PC-3 (cell line): ENCODE data around the gene SOX18. TPM values are rescaled to one million over a fixed set of nuclear protein-coding genes. Genes with fewer than 3 reads are reported as not detected.

Experiments
- ATAC-seq: fragments of 200-7000 bp; cut with Tn5 transposase; 2 replicates; pipeline ENCODE4 v1.9.1; 2020; ENCODE audit warnings: mild to moderate bottlenecking, moderate library complexity
- BruUV-seq: library from RNA; stranded (reverse); fragments of 400-500 nt; replicated peaks from 2 replicates; lab custom pipeline; 2021; lab: Mats Ljungman, UMichigan
- CTCF ChIA-PET: fragments of 300-600 bp; sonication (Branson Sonifier 250); formaldehyde crosslinking; loops from one replicate; lab custom pipeline; 2022; ENCODE audit warnings: antibody characterized with exemption; lab: Charles Lee
- POLR2A ChIA-PET: fragments of 300-600 bp; sonication (Branson Sonifier 250); formaldehyde crosslinking; loops from one replicate; lab custom pipeline; 2022; ENCODE audit warnings: antibody characterized with exemption; ENCODE audit not compliant: unreplicated experiment; lab: Charles Lee
- DNase-seq: peaks from one replicate; pipeline ENCODE4 v3.0.0-alpha.2; 2015
- H2AFZ ChIP-seq: fragments of 300-600 bp; sonication (generic); 2 replicates; pipeline ENCODE4 v1.6.0; 2016; ENCODE audit warnings: antibody characterized with exemption, low read length
- H3F3A ChIP-seq: fragments of 300-600 bp; sonication (generic); one replicate; pipeline ENCODE4 v1.6.0; 2017; ENCODE audit warnings: antibody characterized with exemption, low read length, control low read depth, mild to moderate bottlenecking; ENCODE audit not compliant: unreplicated experiment
- H3K27ac ChIP-seq: fragments of 300-600 bp; sonication (generic); 2 replicates; pipeline ENCODE4 v1.5.1; 2016; ENCODE audit warnings: mild to moderate bottlenecking, low read length
- H3K27me3 ChIP-seq: fragments of 300-600 bp; sonication (generic); 2 replicates; pipeline ENCODE4 v1.6.1; 2016; ENCODE audit warnings: low read length, mixed read lengths
- H3K36me3 ChIP-seq: fragments of 300-600 bp; sonication (generic); 2 replicates; pipeline ENCODE4 v1.6.1; 2016; ENCODE audit warnings: low read depth, mixed run types, low read length, mixed read lengths
- H3K4me1 ChIP-seq: fragments of 300-600 bp; sonication (generic); 2 replicates; pipeline ENCODE4 v1.5.1; 2016; ENCODE audit warnings: low read length; ENCODE audit not compliant: insufficient read depth
- H3K4me2 ChIP-seq: fragments of 300-600 bp; sonication (generic); 2 replicates; pipeline ENCODE4 v1.6.0; 2016; ENCODE audit warnings: low read length
- H3K4me3 ChIP-seq: fragments of 300-600 bp; sonication (generic); 2 replicates; pipeline ENCODE4 v1.5.1; 2016; ENCODE audit warnings: mild to moderate bottlenecking, low read length, mixed read lengths
- H3K79me2 ChIP-seq: fragments of 300-600 bp; sonication (generic); 2 replicates; pipeline ENCODE4 v1.6.1; 2017; ENCODE audit warnings: low read length, mixed read lengths
- H3K9ac ChIP-seq: fragments of 300-600 bp; sonication (generic); 2 replicates; pipeline ENCODE4 v1.6.0; 2016; ENCODE audit warnings: mild to moderate bottlenecking, low read length
- H3K9me2 ChIP-seq: fragments of 300-600 bp; sonication (generic); replicated peaks from 2 replicates; pipeline ENCODE4 v1.6.1; 2016; ENCODE audit warnings: mixed run types, low read length, mixed read lengths
- H3K9me3 ChIP-seq: fragments of 300-600 bp; sonication (generic); 2 replicates; pipeline ENCODE4 v1.6.1; 2016; ENCODE audit warnings: low read length, mixed read lengths
- H4K20me1 ChIP-seq: fragments of 300-600 bp; sonication (generic); 2 replicates; pipeline ENCODE4 v1.6.1; 2016; ENCODE audit warnings: low read length, mixed read lengths
- CTCF ChIP-seq: fragments of 300-600 bp; sonication (generic); conservative IDR thresholded peaks from 2 replicates; pipeline ENCODE4 v1.5.1; 2017; ENCODE audit warnings: antibody characterized with exemption, low read depth, mild to moderate bottlenecking, low read length
- EZH2 ChIP-seq: fragments of 300-600 bp; sonication (generic); IDR thresholded peaks from one replicate; pipeline ENCODE4 v1.6.1; 2017; ENCODE audit warnings: antibody characterized with exemption, mild to moderate bottlenecking, low read length; ENCODE audit not compliant: unreplicated experiment
- EZH2phosphoT487 ChIP-seq: fragments of 300-600 bp; sonication (generic); IDR thresholded peaks from 2 replicates; pipeline ENCODE4 v1.6.1; 2018; ENCODE audit warnings: mild to moderate bottlenecking, antibody characterized with exemption, low read length, borderline replicate concordance
- intact Hi-C: fragments of 100-400 bp; cut with micrococcal nuclease; formaldehyde crosslinking; loops from 2 replicates; pipeline ENCODE4 v1.9.0; 2023
- total RNA-seq: library from RNA; depleted of rRNA; stranded (reverse); fragments of >200 nt; gene quantifications from 2 replicates; pipeline ENCODE4 v1.2.3, GENCODE V29; 2014

SOX18 gene
- total RNA-seq, 1 experiment from 2014 or later, result 1.5 TPM

GRCh38 chr20:64079273-64080012, 30.0 kb upstream of the SOX18 start, which contains the start of gene RGS19:
TSS of gene RGS19 (minus strand) at chr20:64079518. CDS start at chr20:64076886, 2,632 bp downstream.
- POLR2A ChIA-PET, result interaction anchor here (0.6 kb wide), 1 partner anchor 517 kb away, joined by 5 read pairs; no protein-coding TSS in a partner anchor
- Histone ChIP-seq H3K4me3 (peak within 1 kb of the TSS; percentile 97), H3K4me1 (peaks cover 24% of the 10 kb centered on the region), H3K27me3 (no peaks in the 10 kb centered on the region), H2AFZ (peak within 1 kb of the TSS; percentile 93), H3F3A (no peaks in the 10 kb centered on the region), H3K9ac (peak within 1 kb of the TSS; percentile 90), H3K4me2 (peak within 1 kb of the TSS; percentile 100), H3K9me2 (no peaks in the 10 kb centered on the region), H3K36me3 (no peaks in the 10 kb centered on the region), H4K20me1 (no peaks in the 10 kb centered on the region), H3K79me2 (peaks cover 19% of the 10 kb centered on the region), H3K9me3 (no peaks in the 10 kb centered on the region), H3K27ac (peak within 1 kb of the TSS; percentile 45)
- CTCF ChIA-PET, result no interaction called here
- intact Hi-C loops, result no loop called here
- DNase-seq, result peak; percentile 86
- peak; percentile 69 for ATAC-seq
- BruUV-seq, result no TSS peak
- TF ChIP-seq CTCF, result no peak
- no peak for TF ChIP-seq EZH2phosphoT487
- no peak for TF ChIP-seq EZH2

GRCh38 chr20:64078934-64079272, 29.5 kb upstream of the SOX18 start:
- Histone ChIP-seq H3K9me3 (no peaks in the 10 kb centered on the region), H4K20me1 (no peaks in the 10 kb centered on the region), H3K79me2 (peaks cover 19% of the 10 kb centered on the region), H3K4me3 (peak overlapping the region; percentile 97), H3K4me2 (peak overlapping the region; percentile 100), H3K9me2 (no peaks in the 10 kb centered on the region), H3K27me3 (no peaks in the 10 kb centered on the region), H3K4me1 (peaks cover 19% of the 10 kb centered on the region), H3K36me3 (no peaks in the 10 kb centered on the region), H3K9ac (peak overlapping the region; percentile 90), H2AFZ (peak overlapping the region; percentile 91), H3K27ac (no peak overlapping the region), H3F3A (no peaks in the 10 kb centered on the region)
- no peak for DNase-seq
- ChIA-PET POLR2A (interaction anchor here (0.6 kb wide), 1 partner anchor 516 kb away, joined by 5 read pairs; no protein-coding TSS in a partner anchor), CTCF (no interaction called here)
- TF ChIP-seq EZH2phosphoT487, result no peak
- TF ChIP-seq CTCF, result no peak
- no peak for TF ChIP-seq EZH2
- intact Hi-C loops, result no loop called here
- no peak for ATAC-seq
- TSS peak; percentile 53 for BruUV-seq
